ENCODE data around the gene CASP3. TPM values are rescaled to one million over a fixed set of nuclear protein-coding genes. Genes with fewer than 3 reads are reported as not detected.

The CASP3 gene
- total and polyA plus RNA-seq, 12 donors, result 7.9 to 24.8 (median 13.5) TPM

DNA sequence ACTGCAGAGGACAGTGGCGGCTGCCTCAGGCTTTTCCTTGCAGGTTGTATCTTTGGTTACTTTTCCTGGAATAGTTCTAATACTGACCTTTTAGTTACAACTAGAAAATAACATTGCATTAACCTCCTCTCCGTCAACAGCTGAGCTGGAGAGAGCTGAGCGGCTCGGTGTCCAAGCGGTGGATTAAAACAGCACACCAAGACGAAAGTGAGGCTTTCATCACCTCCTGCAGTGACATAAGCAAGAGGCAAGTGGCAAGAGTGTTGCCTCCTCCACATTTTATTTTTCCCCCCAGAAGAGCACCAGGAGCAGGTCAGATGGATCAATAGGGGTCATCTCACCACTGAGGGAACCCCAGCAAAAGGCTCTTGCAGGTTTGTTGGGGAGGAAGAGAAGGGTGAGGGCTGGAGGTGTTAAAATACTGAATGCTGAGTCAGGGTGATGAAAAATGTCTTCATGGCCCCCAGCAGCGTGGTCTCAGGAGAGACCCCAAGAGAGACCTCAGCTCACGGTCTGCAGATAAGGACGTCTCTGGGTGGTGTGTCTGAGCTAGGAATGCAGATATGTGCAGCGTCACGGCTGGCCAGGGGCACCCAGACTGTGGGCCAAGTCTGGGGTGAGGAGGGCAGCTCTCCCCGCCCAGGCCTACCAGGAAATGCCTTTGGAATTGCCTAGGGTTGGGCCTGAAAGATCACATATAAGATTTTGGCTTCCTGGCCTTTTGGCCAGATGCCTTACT is 50.3 kb downstream of the CASP3 start:
- H3K4me1 ChIP-seq, result peaks cover 0 to 31% (median 20%) of the 10 kb centered on the region in 9 donors
- H3K27ac ChIP-seq, result no peak overlapping the region
- H3K36me3 ChIP-seq, result no peaks in the 10 kb centered on the region
- 35 to 41% methylated on average over 12 of the region's 12 CpGs for WGBS, 2 donors
- H3K27me3 ChIP-seq, result no peaks in the 10 kb centered on the region
- no peak overlapping the region for H3K4me3 ChIP-seq
- TF ChIP-seq, protein P1, sequence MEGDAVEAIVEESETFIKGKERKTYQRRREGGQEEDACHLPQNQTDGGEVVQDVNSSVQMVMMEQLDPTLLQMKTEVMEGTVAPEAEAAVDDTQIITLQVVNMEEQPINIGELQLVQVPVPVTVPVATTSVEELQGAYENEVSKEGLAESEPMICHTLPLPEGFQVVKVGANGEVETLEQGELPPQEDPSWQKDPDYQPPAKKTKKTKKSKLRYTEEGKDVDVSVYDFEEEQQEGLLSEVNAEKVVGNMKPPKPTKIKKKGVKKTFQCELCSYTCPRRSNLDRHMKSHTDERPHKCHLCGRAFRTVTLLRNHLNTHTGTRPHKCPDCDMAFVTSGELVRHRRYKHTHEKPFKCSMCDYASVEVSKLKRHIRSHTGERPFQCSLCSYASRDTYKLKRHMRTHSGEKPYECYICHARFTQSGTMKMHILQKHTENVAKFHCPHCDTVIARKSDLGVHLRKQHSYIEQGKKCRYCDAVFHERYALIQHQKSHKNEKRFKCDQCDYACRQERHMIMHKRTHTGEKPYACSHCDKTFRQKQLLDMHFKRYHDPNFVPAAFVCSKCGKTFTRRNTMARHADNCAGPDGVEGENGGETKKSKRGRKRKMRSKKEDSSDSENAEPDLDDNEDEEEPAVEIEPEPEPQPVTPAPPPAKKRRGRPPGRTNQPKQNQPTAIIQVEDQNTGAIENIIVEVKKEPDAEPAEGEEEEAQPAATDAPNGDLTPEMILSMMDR (IDR thresholded peaks at IDR 0.05), result no peak
- H3K9me3 ChIP-seq, result peaks cover 0 to 11% (median 2%) of the 10 kb centered on the region in 11 donors
- ATAC-seq (peak in 5 of 8 donors; percentile 38 to 74 (median 53)), DNase-seq (peak in 1 of 2 donors; percentile 20)
- intact Hi-C loops (cut with DNase I), result no loop called here

DNA sequence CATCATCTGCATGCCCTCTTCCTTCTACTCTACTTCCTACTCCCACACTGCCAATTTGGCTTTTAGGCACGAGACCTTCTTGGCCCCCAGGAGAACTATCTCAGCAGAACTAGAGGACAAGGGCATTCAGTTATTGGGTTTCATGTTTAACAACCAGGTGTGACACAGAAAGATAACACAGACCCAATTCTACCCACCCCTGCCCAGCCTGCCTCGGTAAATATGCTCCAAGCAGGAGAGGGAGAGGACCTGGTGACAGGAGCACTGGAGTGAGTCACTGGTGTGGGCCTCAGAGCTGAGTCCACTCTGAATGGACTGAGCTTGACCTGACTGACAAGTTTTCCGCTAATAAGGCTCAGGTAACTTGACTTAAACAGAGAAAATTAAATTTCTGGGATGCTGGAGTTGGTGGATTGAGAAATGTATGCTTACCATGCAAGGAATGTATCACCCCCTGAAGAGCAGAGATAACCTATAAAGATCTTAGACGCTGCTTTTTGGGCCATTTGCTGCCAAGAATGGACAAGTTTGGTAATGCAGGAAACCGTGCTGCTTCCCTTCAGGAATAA is 52.5 kb downstream of the CASP3 start:
- Histone ChIP-seq H3K9me3 (no peaks in the 10 kb centered on the region), H3K27ac (peak overlapping the region in 1 of 10 donors; percentile 46), H3K4me3 (no peak overlapping the region), H3K36me3 (no peaks in the 10 kb centered on the region), H3K4me1 (peaks cover 0 to 31% (median 20%) of the 10 kb centered on the region in 9 donors), H3K27me3 (no peaks in the 10 kb centered on the region)
- TF ChIP-seq, protein P1 (IDR thresholded peaks at IDR 0.05), result no peak
- 46 to 48% methylated on average over 5 of the region's 5 CpGs for WGBS, 2 donors
- DNase-seq (no peak), ATAC-seq (peak in 1 of 8 donors; percentile 43)
- intact Hi-C loops (cut with DNase I), result no loop called here

DNA sequence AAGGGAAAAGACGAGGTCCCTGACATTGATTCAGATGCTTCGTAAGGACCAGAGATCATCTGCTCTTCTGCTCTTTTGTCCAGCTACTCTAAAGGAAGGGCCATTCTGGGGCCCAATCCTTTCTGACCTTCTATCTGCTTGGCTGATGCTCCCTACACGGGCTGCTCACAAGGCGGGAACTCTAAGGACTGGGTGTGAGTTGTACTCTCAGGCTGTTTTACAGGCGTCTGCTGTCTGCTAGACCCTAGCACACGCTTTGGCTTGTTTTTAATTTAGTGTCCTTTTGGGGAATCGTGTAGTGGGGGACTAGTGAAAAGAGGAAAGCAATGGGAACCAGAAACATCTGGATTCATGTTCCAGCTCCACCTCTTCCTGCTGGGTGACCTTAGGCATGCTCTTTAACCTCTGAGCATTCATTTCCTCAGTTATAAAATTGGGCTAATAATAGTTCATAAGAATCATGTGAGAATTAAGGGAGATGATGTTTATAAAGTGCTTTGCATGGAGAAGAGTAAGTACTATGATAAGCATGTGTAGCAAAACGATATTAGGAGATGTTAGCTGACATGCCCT is 53.1 kb downstream of the CASP3 start:
- intact Hi-C loops (cut with DNase I), result no loop called here
- peaks cover 0 to 31% (median 20%) of the 10 kb centered on the region in 9 donors for H3K4me1 ChIP-seq
- H3K27ac ChIP-seq, result peak overlapping the region in 1 of 10 donors; percentile 46
- ATAC-seq, result no peak
- 64 to 78% methylated on average over 8 of the region's 8 CpGs for WGBS, 2 donors
- no peaks in the 10 kb centered on the region for H3K27me3 ChIP-seq
- TF ChIP-seq, protein P1 (IDR thresholded peaks at IDR 0.05), result no peak
- no peaks in the 10 kb centered on the region for H3K36me3 ChIP-seq
- no peak overlapping the region for H3K4me3 ChIP-seq
- H3K9me3 ChIP-seq, result no peaks in the 10 kb centered on the region
- no peak for DNase-seq

DNA sequence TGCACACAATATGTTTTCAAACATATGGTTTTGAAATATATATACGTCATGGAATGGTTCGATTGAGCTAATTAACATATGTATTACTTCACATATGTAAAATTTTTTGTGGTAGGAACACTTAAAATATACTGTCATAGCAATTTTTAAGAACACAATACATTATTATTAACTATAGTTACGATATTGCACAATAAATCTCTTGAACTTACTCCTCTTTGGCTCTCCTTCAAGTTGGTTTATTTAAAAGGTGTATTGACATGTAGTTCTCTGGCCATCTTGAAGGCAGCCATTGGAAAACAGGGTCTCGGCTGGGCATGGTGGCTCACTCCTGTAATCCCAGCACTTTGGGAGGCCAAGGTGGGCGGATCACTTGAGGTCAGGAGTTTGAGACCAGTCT is 53.8 kb downstream of the CASP3 start:
- DNase-seq (no peak), ATAC-seq (no peak)
- intact Hi-C loops (cut with DNase I), result no loop called here
- Histone ChIP-seq H3K9me3 (no peaks in the 10 kb centered on the region), H3K27ac (no peak overlapping the region), H3K4me3 (no peak overlapping the region), H3K4me1 (peaks cover 0 to 31% (median 20%) of the 10 kb centered on the region in 9 donors), H3K36me3 (no peaks in the 10 kb centered on the region), H3K27me3 (no peaks in the 10 kb centered on the region)
- 94 to 96% methylated on average over 5 of the region's 5 CpGs for WGBS, 2 donors
- TF ChIP-seq, protein P1 (IDR thresholded peaks at IDR 0.05), result no peak
